HUES48 (cell line): ENCODE measurements around the gene IPO4.

Experiments
- H3K27ac ChIP-seq: one replicate; pipeline ENCODE4 v1.7.0; 2013; ENCODE audit warnings: low read depth, low read length, inconsistent platforms
- H3K27me3 ChIP-seq: 2 replicates; pipeline ENCODE4 v1.6.1; 2013; ENCODE audit warnings: mild to moderate bottlenecking, low read length; ENCODE audit not compliant: control insufficient read depth, insufficient read depth
- H3K36me3 ChIP-seq: 2 replicates; pipeline ENCODE4 v1.6.1; 2013; ENCODE audit warnings: low read length; ENCODE audit not compliant: control insufficient read depth, insufficient read depth
- H3K4me1 ChIP-seq: 2 replicates; pipeline ENCODE4 v1.6.1; 2013; ENCODE audit warnings: mild to moderate bottlenecking, low read length; ENCODE audit not compliant: control insufficient read depth, insufficient read depth
- H3K4me3 ChIP-seq: 2 replicates; pipeline ENCODE4 v1.5.1; 2013; ENCODE audit warnings: mild to moderate bottlenecking, low read depth, low read length
- H3K9ac ChIP-seq: 2 replicates; pipeline ENCODE4 v1.6.1; 2013; ENCODE audit warnings: mild to moderate bottlenecking, low read depth, low read length, moderate library complexity
- H3K9me3 ChIP-seq: 2 replicates; pipeline ENCODE4 v1.6.1; 2013; ENCODE audit warnings: low read length; ENCODE audit not compliant: control insufficient read depth, insufficient read depth

Gene IPO4

DNA sequence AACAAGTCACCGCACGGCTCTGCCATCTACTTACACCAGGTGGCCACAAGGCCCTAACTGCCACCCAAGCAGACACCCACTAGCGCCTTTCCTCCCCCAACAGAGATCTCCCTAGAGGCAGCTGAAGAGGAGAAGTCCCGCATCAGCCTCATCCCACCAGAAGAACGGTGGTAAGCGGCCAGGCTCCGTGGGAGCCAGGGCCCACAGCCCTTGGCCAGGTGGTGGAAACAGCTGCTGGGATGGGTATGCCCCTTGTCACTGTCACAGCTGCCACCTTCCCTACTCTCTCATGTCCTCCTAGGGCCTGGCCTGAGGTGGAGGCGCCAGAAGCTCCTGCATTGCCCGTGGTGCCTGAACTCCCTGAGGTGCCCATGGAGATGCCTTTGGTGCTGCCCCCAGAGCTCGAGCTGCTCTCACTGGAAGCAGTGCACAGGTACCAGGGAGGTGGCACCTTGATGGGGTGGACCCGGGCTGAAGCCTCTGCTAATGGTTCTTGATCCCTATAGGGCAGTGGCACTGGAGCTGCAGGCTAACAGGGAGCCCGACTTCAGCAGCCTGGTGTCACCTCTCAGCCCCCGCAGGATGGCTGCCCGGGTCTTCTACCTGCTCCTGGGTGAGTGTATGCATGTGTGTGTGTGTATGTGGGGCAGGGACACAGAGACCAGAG is 9.2 kb downstream of the IPO4 start:
- Histone ChIP-seq H3K27me3 (no peaks in the 10 kb centered on the region), H3K27ac (no peak overlapping the region), H3K4me1 (no peaks in the 10 kb centered on the region), H3K36me3 (peaks cover 84% of the 10 kb centered on the region), H3K9me3 (no peaks in the 10 kb centered on the region), H3K9ac (no peak overlapping the region), H3K4me3 (no peak overlapping the region)

DNA sequence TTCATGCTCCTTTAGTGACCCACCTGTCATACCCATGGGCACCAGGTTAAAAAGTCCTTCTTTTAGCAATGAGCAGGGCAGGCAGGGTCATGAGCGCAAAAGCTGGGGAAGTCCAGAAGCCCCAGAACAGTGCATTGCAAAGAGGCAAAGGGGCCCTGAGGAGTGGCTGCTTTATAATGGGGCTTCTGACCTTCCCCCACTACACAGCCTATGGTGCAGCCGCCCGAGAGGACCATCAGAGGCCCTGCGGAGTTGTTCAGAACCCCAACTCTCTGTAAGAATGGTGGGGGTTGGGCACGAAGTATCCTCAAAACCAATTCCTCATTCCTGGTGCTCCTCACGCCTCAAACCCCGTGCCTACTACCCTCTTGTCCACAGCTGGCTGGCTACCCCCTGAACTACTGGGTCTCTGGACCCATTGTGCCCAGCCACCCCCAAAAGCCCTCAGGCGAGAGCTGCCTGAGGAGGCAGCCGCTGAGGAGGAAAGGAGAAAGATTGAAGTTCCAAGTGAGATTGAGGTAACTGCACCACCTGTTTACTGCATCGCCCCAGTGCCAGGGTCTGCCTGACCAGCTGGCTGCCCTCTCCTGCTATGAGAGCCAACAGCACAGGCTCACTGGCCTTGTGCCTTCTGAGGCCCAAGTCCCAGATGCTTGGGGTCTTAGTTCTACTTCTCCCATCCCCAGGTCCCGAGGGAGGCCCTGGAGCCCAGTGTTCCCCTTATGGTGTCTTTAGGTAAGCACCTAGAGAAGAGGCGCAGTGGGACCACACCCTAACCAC is 10.0 kb downstream of the IPO4 start:
- no peak overlapping the region for H3K27ac ChIP-seq
- H3K9ac ChIP-seq = no peak overlapping the region
- H3K4me1 ChIP-seq = no peaks in the 10 kb centered on the region
- H3K27me3 ChIP-seq = no peaks in the 10 kb centered on the region
- peaks cover 78% of the 10 kb centered on the region for H3K36me3 ChIP-seq
- no peak overlapping the region for H3K4me3 ChIP-seq
- no peaks in the 10 kb centered on the region for H3K9me3 ChIP-seq

DNA sequence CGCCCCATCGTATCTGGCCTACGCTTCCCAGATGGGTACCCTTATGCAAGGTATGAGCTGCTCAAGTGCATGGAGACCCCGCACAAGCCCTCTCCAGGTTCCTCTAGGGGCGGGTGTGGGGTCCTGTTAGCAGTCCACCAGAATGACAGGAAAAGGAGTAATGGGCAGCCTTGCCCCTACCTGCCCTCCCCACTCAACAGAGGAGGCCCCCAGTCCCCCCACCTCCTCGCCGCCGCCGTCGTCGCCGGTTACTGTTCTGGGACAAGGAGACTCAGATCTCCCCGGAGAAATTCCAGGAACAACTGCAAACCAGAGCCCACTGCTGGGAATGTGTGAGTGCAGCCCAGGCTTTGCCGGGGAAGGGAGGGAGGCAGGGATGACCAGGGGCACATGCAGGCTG is 10.7 kb downstream of the IPO4 start:
- no peaks in the 10 kb centered on the region for H3K4me1 ChIP-seq
- no peaks in the 10 kb centered on the region for H3K9me3 ChIP-seq
- H3K4me3 ChIP-seq = no peak overlapping the region
- no peak overlapping the region for H3K27ac ChIP-seq
- peaks cover 77% of the 10 kb centered on the region for H3K36me3 ChIP-seq
- no peaks in the 10 kb centered on the region for H3K27me3 ChIP-seq
- no peak overlapping the region for H3K9ac ChIP-seq

DNA sequence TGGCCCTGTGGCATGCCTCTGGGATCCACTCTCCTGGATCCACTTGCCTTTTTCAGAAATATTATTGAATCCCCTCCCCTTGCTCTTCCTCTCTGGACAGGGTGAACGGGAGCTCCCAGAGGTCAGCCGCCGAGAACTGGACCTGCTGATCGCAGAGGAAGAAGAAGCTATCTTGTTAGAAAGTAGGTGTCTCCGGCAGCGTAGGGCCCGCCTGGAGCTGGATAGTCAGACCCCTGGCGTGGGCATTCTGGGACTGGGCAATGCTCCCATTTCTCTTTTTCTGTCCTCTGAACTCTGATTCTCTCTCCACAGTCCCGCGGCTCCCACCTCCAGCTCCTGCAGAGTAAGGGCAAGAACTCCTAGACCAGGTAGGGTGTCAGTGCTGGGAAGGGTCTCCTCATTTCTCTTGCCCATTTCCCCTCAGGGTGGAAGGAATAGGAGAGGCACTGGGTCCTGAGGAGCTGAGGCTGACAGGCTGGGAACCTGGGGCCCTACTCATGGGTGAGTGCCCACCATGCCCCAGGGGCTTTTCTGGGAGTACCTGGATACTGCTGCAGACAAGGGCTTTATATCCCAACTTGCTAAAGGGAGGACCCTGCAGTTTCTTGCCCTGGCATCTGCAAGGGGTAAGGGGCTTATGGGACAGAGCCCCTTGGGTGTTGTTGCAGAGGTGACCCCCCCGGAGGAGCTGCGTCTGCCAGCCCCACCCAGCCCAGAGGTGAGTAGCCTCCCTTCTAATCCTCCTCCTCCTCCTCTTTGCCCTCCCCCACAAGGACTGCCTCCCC is 11.4 kb downstream of the IPO4 start:
- no peaks in the 10 kb centered on the region for H3K9me3 ChIP-seq
- H3K27ac ChIP-seq = no peak overlapping the region
- 0 out of 2 replicates have a peak, but pooled peaks cover 4% of the 10 kb centered on the region for H3K4me1 ChIP-seq
- no peaks in the 10 kb centered on the region for H3K27me3 ChIP-seq
- no peak overlapping the region for H3K4me3 ChIP-seq
- H3K9ac ChIP-seq = no peak overlapping the region
- peaks cover 70% of the 10 kb centered on the region for H3K36me3 ChIP-seq

DNA sequence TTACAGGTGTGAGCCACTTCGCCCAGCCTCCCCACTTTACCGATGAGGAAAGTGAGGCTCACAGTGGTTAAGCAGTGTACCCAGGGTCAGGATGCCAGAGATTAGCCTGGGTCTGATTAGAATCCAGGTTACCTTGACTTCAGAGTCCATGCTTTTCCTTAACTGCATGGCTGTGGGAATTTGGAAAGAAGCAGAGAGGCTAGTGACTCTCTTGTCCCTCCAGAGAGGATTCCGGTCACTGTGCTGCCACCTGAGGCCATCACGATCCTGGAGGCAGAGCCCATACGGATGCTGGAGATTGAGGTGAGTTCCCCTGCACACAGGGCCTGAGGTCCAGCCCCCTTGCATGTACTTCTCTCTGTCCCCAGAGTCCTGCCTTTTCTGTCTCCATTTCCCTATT is 12.0 kb downstream of the IPO4 start:
- H3K4me3 ChIP-seq = no peak overlapping the region
- peaks cover 64% of the 10 kb centered on the region for H3K36me3 ChIP-seq

DNA sequence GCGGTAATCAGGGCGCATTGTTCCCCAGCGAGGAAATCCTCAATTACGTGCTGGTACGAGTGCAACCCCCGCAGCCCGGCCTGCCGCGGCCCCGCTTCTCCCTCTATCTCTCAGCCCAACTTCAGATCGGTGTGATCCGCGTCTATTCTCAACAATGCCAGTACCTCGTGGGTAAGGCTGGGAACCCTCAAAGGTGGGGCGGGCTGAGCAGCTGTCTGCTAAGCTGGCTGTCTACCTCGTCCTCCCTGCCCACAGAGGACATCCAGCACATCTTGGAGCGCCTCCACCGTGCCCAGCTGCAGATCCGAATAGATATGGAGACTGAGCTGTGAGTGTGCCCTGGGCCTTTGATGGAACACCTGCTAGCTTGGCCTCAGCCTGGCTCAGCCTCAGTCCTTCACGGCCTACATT is 15.7 kb downstream of the IPO4 start:
- Histone ChIP-seq H3K4me3 (peak overlapping the region; percentile 78), H3K36me3 (peaks cover 28% of the 10 kb centered on the region), H3K4me1 (0 out of 2 replicates have a peak, but pooled peaks cover 6% of the 10 kb centered on the region), H3K9ac (no peak overlapping the region), H3K27me3 (no peaks in the 10 kb centered on the region), H3K27ac (no peak overlapping the region), H3K9me3 (no peaks in the 10 kb centered on the region)

More for the DNA sequence above, 12.0 kb downstream of the IPO4 start:
- Histone ChIP-seq H3K27me3 (no peaks in the 10 kb centered on the region), H3K9me3 (no peaks in the 10 kb centered on the region), H3K9ac (no peak overlapping the region), H3K4me1 (0 out of 2 replicates have a peak, but pooled peaks cover 6% of the 10 kb centered on the region), H3K27ac (no peak overlapping the region)

DNA sequence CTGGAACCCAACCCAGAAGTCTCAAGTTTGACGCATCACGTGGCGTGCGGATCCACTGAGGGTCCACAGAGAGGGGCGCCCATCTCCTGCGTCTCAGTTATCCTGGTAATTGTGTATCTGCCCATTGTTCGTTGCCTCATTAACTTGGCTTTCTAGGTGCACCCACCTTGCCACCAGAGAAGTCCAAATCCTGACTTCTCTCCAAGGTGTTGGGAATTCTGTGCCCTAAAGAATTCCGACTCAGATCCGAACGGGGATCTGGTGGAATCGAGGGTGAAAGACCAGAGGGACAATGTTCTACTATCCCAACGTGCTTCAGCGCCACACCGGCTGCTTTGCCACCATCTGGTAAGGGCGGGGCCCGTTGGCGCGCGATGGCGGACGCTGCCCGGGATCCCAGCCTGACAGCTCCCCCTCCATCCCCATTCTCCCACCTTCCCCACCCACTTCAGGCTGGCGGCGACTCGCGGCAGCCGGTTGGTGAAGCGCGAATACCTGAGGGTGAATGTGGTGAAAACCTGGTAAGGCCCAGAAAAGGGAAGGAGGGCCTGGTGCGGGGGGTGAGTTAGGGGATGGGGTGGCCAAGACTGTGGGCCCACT is 16.3 kb downstream of the IPO4 start:
- Histone ChIP-seq H3K27me3 (no peaks in the 10 kb centered on the region), H3K9ac (0 out of 2 replicates have a peak overlapping the region, but pooled peaks have one; percentile 15), H3K36me3 (peaks cover 22% of the 10 kb centered on the region), H3K27ac (peak overlapping the region; percentile 50), H3K4me1 (0 out of 2 replicates have a peak, but pooled peaks cover 6% of the 10 kb centered on the region), H3K4me3 (peak overlapping the region; percentile 78), H3K9me3 (no peaks in the 10 kb centered on the region)

DNA sequence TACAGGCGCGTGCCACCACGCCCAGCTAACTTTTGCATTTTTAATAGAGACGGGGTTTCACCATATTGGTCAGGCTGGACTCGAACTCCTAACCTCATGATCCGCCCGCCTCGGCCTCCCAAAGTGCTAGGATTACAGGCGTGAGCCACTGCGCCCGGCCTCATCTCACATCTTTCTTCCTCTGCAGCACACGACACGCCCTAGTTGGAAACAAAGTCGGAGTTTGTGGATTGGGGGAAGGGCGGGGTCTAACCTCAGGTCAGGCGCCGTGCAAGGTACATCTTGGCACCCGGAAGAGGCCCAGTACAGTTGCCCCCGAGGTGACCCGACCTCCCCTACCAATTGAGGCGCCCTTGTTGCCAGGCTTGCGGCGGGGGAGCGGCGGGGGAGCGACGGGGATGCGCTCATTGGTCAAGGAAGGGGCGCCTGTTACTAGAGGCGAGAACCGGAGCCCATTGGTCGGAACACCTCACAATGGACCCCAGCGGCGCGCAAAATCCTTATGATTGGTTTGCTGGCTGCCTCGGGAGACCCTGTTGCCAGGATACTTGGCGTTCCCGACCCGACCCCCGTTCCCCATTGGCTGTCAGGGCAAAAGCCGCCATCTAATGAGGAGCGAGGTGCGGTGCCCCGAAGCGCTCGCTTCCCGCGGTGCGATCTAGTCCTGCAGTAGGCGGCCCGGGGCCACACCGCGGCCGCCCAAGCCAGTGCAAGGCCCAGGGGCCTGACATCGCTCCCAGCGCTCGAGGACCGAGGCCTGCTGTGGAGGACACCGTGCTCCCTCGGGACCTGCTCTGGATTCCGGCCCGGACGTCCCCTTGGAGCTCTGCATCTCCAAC is 17.0 kb downstream of the IPO4 start, which contains the start of gene REC8:
REC8 (plus strand) TSS at position 659 of the 839 bp plus-strand sequence. CDS start 473 bp downstream, outside the sequence.
- Histone ChIP-seq H3K27ac (peak within 1 kb of the TSS; percentile 50), H3K9me3 (no peaks in the 10 kb centered on the region), H3K9ac (0 out of 2 replicates have a peak within 1 kb of the TSS, but pooled peaks have one; percentile 15), H3K4me3 (peak within 1 kb of the TSS; percentile 78), H3K36me3 (peaks cover 15% of the 10 kb centered on the region), H3K27me3 (no peaks in the 10 kb centered on the region), H3K4me1 (0 out of 2 replicates have a peak, but pooled peaks cover 6% of the 10 kb centered on the region)

DNA sequence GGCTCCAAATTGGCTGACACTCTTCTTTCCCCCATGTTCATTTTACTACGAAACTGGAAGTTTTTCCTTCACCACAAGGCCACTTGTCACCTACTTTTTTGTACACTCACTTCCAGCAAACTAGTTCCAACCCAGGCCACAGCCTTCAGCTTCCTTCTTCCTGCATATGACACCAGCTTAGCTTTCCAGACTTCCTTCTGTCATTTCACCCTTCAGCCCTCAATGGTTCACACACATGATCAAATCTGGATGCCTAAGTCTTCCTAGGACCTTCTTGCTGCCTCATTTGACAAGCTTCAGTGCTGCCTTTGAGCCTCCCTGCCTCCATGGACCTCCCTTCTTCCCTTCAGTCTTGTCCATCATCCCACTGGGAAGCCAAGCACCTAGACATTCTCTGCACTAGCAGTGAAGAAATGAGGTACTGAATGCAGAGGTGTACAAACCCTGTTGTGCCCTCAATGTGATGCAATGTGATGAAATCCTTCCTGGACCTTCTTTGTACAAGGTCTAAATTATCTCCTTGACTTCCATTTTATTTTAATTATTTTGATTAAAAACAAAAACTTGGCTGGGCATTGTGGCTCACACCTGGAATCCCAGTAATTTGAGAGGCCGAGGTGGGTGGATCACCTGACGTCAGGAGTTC is 21.0 kb downstream of the IPO4 start:
- no peak overlapping the region for H3K4me3 ChIP-seq
- H3K27me3 ChIP-seq = no peaks in the 10 kb centered on the region
- H3K4me1 ChIP-seq = 0 out of 2 replicates have a peak, but pooled peaks cover 6% of the 10 kb centered on the region
- H3K9me3 ChIP-seq = no peaks in the 10 kb centered on the region
- peaks cover 26% of the 10 kb centered on the region for H3K36me3 ChIP-seq
- no peak overlapping the region for H3K27ac ChIP-seq
- H3K9ac ChIP-seq = no peak overlapping the region
